ENCODE data around the gene RALGAPA2.
"Not testable (repeated sequence)": the region's sequence is repeated elsewhere in the genome, so short reads cannot be mapped to it uniquely, and the experiment has no call there.

The RALGAPA2 gene

GRCh38 chr20:20363434-20363798 is 349.0 kb downstream of the RALGAPA2 start:
- DNase-seq = no peak

- DNase-seq = peak in 1 of 2 donors; percentile 21
Measured at GRCh38 chr20:20362774-20363433, 349.5 kb downstream of the RALGAPA2 start.

- peak; percentile 29 to 63 for DNase-seq
Measured at GRCh38 chr20:20360464-20360863, 352.0 kb downstream of the RALGAPA2 start.

GRCh38 chr20:20359628-20360027 is 352.8 kb downstream of the RALGAPA2 start:
- no peak for DNase-seq

GRCh38 chr20:20358801-20359200 is 353.6 kb downstream of the RALGAPA2 start:
- DNase-seq = no peak

- DNase-seq = not testable (repeated sequence)
Measured at GRCh38 chr20:20355503-20355902, 356.9 kb downstream of the RALGAPA2 start.

GRCh38 chr20:20353576-20353975 is 358.9 kb downstream of the RALGAPA2 start:
- no peak for DNase-seq

- no peak for DNase-seq
Measured at GRCh38 chr20:20344476-20344875, 368.0 kb downstream of the RALGAPA2 start.

- DNase-seq = no peak
Measured at GRCh38 chr20:20343932-20344331, 368.5 kb downstream of the RALGAPA2 start.
